ENCODE results near the gene LMBR1.
"Not testable (repeated sequence)": the region's sequence is repeated elsewhere in the genome, so short reads cannot be mapped to it uniquely, and the experiment has no call there.

LMBR1 gene

DNA sequence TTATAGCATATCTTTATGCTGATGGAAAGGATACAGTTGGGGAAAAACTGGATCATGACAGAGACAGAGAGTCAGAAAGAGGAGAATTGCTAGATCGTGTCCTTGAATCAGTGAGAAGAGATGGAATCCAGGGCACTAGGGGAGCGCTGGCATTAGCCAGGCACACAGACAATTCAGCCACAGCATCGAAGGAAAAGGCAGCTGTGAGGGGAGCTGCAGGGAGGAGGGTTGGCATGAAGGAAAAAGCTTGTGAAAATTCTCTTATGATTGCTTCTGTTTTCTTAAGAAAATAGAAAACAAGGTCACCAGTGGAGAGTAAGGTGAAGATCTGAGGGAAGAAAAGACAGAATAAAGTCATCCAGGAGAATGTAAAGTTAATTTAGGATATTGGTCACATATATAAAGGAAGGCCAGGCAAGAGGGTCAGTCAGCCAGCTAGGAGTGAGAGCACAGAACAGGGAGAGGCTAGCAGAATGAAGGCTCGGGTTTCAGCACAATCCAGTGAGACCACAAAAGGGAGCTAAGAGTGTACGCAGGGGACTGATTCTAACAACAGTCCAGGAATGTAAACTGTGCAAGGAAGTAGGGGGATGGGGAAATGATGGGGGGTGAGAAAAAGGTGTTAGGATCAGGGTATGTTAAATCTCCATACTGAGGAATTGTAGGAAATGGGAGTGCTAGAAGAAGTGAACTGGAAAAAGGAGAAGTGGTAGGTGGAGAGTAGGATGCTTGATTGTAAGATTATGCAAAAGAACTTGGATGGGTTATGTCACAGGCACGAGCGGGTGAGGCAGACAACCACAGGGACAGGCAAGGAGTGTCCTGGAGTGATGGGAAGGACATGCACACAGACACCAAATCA, 140.4 kb downstream of the LMBR1 start:
- no peak for DNase-seq

DNA sequence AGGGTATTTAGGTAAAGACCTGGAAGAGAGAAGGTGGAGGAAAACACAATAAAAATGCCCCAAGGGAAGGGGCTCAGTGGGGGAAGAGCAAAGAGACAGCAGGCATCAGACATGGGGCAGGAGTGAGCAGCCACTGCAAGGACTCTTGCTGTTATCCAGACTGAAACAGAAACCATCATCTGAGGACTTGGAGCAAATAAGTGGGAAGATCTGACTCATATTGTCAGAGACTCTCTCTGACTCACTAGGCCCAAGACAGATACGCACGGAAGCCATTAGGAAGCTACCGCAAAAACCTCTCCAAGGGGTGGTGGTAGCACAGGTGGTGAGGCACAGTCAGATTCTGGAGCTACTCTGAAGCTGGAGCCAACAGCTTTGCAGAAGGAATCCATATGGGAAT, 141.7 kb downstream of the LMBR1 start:
- DNase-seq = peak; percentile 57 to 65

DNA sequence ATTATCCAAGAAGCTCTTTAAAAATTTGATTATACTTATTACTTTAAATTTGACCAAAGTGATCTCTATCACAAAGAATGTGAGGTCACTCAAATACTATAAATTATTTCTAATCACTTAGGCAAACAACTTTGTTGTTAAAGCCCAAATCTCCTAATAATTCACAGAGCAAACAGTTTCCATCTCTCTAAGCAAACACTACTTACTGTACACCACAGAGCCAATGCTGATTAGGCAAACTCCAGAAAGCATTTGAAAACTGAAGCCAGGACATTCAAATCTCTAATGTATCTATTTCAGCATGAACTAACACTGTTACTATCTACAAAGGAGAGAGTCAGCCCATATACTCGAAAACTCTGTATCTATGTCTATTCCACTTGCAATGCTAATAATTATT, 145.3 kb downstream of the LMBR1 start:
- DNase-seq = no peak

DNA sequence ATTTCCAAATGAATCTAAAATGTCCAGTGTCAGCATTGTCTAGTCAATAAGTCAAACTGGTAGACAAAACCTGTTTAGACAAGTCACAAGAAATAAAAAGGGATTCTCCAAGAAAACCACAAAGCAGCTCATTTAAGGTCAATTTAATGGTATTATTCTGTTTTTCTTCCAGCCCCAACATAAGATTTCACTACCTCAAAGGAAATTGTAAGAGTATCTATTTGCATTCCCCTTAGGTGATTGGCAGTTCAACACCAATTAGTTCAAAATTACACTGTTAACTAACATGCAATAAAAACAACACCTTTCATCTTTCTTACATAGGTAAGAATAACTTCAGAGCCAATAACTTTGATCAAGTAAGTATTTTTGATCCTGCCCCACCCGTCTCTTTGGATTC, 146.1 kb downstream of the LMBR1 start:
- DNase-seq = no peak

DNA sequence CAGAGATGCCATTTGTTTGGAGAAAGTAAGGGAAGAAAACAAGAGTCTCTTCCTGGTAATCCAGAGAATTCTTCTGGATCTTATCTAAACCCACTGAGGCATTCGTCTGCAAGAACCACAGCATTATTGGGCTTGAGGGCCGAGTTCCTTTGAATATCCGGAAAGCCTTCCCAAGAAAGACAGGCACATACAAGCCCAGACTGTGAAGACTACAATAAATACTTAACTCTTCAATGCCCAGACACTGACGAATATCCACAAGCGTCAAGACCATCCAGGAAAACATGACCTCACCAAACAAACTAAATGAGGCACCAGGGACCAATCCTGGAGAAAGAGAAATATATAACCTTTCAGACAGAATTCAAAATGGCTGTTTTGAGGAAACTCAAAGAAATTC, 153.4 kb downstream of the LMBR1 start:
- DNase-seq = no peak

DNA sequence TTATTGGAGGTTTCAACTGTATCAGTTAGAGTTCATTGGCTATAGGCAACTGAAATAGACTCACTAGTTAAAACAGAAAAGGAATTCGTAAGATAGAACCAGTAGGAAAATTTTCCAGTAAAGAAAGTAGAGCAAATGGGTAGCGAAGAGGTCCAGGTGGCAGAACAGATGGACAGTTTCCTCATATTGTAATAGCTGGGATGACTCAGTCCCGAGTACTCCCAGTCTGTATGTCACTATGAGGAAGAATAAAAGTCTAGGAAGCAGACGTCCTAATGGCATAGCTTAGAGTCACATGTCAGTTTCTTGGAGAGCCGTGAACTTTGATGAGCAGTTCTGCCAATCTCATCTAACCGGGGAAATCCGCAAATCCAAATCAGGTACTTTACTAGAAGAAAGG, 157.1 kb downstream of the LMBR1 start:
- no peak for DNase-seq

DNA sequence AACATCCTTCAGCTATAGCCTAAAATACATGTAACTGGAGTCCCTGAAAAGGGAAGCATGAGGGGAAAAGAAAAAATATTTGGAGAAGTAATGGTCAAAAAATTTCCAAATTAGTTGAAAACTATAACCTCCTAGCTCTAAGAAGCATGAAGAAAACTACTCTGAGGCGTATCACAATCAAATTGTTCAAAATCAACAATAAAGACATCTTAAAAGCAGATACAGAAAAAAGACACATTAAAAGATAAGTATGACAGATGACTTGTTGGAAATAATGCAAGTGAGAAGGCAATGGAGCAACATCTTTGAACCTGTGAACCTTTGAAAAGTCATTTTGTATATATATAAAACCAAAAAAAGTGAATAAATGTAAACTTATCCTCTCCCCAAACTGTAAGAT, 159.3 kb downstream of the LMBR1 start:
- no peak for DNase-seq

DNA sequence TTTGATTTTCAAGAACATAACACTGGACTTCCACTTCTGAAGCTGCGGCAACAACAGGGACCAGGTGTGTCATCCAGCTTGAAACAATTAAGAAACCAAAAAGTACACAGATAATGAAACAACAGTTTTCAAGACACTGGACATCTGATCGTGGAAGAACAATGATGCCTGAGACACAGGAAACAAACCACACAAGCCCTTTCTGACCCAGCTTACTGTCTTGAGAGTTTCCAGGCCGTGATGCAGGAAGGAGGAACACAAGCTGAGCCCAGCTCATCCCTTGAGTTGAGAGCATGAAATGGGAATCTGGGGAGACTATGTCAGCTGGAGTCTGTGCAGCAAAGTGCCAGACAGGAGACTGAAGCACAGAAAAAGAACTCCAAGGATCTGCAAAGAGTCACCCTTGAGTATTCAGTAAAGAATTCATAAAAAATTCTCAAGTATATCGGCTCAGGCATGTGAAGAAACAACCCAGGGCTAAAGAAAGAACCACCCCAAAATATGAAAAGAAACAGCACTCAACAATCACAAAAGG, 160.8 kb downstream of the LMBR1 start:
- DNase-seq = no peak

DNA sequence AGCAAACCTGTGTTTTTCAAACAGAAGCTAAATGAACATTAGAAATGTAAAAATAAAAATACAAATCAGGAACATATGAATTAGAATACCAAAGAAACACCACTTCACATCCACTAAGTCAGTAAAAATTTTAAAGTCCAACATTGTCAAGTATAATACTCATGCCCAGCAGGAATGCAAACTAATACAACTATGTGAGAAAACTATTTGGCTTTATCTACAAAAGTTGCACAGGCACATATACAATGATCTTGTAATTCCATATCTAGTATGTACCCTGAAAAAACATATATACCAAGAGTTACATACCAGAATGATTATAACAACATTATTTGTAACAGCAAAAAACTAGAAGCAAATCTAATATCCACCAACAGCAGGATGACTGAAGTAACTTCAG, 161.3 kb downstream of the LMBR1 start:
- no peak for DNase-seq

DNA sequence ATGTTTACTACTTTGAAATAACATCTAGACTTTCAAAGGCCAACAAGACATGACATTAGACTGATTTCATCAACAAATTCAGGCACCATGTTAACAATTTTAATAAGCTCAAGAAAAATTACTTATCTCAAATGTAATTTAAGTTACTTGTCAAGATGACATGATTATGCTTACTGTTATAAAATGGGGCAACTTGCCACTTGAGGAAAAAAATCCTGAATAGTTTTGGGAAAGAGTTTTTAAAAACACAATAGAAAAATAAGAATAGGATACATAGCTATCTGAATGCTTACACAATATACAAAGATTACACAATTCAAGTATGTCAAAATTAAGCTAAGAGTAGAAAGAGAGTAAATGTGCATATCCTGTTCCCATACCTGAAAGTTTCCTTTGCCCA, 167.0 kb downstream of the LMBR1 start:
- no peak for DNase-seq

DNA sequence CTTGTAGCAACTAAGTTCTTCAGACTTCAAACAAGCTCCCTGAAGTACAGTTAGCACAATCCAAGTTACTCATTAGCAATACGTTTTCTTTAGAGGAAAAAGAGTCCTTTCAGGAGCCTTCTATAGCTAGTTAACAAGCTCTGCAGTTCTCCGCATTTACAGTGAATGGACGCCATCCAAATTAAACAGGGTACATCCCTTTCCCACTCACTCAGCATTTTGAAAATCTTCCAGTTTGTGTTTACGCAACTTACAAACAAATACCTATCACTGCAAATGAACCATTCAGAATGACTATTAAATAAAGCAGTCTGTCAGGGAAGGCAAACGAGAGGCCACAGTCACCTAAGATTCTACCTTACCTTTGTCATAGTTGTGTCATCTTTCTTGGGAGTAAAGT, 167.9 kb downstream of the LMBR1 start:
- no peak for DNase-seq

DNA sequence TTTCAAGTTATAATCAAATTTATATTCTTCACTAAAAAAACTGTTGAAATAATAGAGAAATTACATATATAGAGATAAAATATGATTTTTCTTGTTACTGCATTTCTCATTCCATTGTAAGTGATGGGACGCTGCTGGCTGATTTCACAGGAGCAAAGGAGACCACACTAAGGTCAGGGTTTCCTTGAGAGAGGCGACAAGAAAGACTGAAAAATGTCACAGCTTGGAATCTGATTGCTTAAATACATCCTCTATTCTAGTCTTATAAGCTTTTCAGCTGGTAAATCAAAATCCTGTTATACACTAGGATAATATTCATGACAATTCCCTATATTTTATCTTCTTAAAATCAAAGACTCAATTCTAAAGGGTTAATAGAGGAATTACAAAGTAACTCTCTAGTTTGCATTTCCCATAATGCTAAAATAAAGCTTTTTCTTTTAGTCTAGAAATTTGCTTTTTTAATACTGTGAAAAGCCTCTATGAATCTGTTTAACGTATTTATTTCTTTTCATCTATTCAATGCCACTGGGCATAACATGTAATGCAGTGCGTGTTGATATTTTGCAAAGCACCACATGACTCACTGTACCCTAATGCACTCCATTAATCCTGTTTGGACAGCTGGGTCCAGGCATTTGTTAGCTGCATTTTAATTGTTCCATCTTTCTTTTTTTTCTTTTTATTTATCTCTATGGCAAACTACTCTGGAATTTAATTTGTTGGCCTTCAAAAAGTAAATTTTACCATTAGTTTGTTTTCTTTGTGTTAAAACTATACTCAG, 170.7 kb downstream of the LMBR1 start:
- no peak for DNase-seq

DNA sequence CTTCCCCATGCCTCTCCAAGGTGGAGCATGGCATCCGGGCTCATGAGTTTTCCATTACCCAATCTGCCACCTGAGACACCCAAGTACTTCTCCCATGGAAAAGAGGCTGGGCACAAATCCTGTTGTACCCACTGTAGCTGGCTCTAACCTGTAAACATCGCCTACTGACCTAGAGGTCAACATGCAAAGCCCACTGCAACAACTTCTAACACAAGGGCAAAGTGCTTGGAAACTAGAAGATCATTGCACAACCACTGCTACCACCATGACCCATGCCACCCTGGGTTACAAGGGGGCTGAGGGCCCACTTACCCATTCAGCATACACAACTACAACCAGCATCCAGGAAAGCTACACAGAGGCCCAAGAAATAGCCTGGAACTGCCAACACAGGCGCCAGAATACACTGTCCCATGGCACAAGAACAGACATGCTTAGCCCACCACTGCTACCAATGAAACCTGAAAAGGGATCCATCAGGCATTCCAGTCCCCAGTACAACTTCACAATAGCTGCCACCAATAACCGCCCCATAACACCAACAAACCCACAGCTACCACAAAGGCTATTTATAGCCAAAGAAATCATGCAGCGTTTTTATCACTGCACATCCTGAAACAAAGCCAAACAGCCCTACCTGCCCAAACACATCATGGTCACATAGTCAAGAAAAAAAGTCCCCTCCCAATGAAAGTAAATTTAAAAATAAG, 189.1 kb downstream of the LMBR1 start:
- no peak for DNase-seq

DNA sequence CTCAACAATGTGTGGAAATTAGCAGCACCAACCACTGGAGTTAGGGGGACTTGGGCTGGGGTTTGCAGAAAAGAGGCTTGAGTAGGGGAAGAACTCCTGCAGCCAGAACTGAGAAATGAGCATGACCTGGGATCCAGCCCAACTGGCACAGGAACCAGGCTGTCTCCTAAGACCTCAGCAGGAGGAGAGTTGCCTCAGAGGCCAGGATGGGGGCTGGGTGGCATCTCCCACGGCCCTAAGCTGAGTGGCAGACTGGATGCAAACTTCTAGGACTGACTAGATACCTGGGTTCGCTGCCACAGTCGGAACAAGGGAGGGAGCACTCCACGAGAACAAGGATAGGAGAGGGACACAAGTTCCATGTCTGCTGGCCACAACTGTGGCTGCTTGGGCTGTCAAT, 189.8 kb downstream of the LMBR1 start:
- DNase-seq = no peak

DNA sequence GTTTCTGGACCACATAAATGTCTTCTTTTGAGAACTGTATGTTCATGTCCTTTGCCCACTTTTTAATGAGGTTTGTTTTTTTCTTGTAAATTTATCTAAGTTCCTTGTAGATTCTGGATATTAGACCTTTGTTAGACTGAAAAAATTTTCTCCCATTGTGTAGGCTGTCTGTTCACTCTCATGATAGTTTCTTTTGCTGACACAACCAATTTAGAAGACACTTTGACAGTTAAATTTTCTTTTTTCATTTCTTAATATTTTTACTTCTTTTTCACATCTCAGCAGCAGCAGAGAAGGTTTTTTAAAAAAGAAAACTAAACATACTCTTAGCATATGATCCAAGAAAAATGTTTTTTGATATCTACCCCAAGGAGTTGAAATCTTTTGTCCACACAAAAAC, 190.6 kb downstream of the LMBR1 start:
- no peak for DNase-seq

DNA sequence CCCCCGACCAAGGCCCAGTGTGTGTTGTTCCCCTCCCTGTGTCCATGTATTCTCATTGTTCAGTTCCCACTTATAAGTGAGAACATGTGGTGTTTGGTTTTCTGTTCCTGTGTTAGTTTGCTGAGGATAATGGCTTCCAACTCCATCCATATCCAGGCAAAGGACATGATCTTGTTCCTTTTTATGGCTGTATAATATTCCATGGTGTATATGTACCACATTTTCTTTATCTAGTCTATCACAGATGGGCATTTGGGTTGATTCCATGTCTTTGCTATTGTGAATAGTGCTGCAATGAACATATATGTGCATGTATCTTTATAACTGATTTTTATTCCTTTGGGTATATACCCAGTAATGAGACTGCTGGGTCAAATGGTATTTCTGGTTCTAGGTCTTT, 191.2 kb downstream of the LMBR1 start:
- not testable (repeated sequence) for DNase-seq

DNA sequence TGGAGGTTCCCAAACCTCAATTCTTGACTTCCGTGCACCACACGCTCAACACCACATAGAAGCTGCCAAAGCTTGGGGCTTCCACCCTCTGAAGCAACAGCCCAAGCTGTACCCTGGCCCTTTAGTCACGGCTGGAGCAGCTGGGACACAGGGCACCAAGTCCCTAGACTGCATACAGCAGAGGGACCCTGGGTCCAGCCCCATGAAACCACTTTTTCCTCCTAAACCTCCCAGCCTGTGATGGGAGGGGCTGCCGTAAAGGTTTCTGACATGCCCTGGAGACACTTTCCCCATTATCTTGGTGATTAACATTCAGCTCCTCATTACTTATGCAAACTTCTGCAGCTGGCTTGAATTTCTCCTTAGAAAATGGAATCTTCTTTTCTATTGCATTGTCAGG, 194.5 kb downstream of the LMBR1 start:
- DNase-seq = not testable (repeated sequence)

DNA sequence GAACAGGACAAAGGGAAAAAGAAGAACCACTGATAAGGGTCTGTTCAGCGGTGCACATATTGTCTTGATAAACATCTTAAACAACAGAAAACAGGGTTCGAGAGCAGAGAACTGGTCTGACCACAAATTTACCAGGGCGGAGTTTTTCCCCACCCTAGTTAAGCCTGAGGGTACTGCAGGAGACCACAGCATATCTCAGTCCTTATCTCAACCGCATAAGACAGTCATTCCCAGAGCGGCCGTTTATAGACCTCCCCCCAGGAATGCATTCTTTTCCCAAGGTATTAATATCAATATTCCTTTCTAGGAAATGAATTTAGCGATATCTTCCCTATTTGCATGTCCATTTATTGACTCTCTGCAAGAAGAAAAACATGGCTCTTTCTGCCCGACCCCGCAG, 195.7 kb downstream of the LMBR1 start:
- not testable (repeated sequence) for DNase-seq

DNA sequence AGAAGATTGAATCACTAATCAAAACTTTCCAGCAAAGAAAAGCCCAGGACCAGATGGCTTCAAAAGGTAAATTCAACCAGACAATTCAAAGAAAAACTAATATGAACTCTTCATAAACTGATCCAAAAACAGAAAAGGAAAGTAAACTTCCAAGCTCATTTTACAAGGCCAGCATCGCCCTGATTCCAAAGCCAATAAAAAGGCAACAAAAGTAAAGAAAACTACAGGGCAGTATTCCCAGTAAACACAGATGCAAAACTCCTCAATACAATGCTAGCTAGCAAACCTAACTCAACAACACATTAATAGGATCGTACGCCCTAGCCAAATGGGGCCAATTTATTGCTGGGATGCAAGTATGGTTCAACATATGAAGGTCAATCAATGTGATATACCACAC, 199.4 kb downstream of the LMBR1 start:
- DNase-seq = no peak

DNA sequence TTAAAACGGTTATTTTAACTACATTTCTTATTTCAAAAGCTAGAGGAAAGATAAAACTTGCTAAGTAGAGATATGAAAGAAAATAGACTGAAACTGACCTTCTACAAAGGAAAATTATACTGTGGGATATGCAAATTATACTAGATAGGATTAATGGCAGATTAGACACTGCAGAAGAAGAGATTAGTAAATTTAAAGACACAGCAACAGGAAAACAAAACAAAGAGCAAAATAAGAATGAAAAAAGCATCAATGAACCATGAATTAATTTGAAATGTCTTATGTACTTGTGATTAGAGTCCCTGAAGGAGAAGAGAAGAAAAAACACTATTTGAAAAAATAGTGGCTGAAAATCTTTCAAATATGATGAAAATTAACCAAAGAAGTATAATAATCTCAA, 200.1 kb downstream of the LMBR1 start:
- no peak for DNase-seq

DNA sequence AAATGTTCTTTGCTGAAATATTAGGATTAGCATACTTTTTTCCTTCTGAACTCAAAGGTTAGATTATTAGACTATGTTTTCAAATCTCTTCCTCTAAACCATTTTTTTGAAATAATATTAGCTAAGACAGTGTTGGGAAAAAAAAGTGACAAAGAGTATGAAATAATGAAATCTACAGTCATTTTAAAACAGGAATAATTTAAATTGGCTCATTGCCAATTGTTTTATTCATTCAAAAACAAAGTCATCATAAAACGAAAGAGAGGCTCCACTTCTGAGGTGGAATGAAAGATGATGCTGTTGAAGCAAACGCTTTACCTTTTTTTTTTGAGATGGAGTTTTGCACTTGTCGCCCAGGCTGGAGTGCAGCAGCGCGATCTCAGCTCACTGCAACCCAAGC, 201.2 kb downstream of the LMBR1 start:
- no peak for DNase-seq

DNA sequence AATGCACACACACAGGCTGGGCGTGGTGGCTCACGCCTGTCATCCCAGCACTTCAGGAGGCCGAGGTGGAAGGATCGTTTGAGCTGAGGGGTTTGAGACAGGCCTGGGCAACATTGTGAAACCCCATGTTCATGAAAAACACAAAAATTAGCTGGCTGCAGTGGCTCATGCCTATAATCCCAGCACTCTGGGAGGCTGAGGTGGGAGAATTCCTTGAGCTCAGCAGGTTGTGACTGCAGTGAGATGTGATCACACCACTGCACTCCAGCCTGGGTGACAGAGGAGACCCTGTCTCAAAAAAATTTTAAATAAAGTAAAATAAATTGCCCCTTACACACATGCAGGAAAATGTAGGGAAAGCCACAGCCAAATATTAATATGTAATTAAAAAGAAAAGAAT, 208.3 kb downstream of the LMBR1 start:
- no peak for DNase-seq

DNA sequence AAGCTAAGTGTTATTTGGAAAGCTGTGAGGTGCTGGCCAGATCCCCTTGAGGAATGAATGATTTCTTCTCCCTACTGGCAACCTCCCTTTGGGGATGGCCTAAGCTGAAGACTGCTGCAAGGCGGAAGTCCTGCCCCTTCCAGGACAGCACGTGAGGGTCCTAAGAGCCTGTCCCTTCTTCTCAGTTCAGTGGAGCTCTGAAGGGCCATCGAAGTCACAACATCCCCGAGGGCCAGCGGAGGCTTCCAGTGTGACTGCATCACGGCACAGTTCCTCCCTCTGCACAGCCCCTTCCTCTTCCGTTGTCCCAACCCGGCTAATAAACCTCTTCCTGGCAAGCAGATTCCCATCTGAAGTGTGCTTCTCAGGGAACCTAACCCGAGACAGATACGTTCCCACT, 208.7 kb downstream of the LMBR1 start:
- no peak for DNase-seq

DNA sequence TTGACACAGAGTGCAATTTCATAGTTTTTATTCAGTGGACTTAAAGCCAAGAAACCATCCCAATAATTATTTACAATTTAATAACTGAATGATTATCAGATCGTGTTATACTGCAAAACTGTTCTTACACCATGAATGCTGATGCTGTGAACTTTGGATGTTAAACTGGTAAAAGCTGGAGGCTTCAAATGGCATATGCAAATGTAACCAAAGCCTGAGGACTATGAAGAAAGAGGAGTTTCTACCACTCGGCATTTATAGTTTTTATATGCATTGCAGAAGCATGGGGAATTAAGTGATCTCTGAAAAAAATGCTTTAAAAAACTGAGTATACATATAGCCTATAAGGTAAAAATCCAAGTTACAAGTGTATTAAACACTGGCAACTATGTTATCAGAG, 210.1 kb downstream of the LMBR1 start:
- no peak for DNase-seq
